Mesodermal cell (in vitro differentiated cells): ENCODE data around the gene SEMA3F.

ENCODE experiments used
- H3K27ac ChIP-seq: 2 replicates; pipeline ENCODE4 v1.7.0; 2013; ENCODE audit warnings: mild to moderate bottlenecking, low read depth, low read length, moderate library complexity; ENCODE audit not compliant: severe bottlenecking
- H3K36me3 ChIP-seq: 2 replicates; pipeline ENCODE4 v1.7.1; 2013; ENCODE audit warnings: mild to moderate bottlenecking, low read length, moderate library complexity; ENCODE audit not compliant: control insufficient read depth, insufficient read depth
- H3K4me1 ChIP-seq: one replicate; pipeline ENCODE4 v1.7.1; 2013; ENCODE audit warnings: mild to moderate bottlenecking, low read length; ENCODE audit not compliant: insufficient read depth, control insufficient read depth, poor library complexity, severe bottlenecking
- H3K4me3 ChIP-seq: 2 replicates; pipeline ENCODE4 v1.7.0; 2013; ENCODE audit warnings: low read length, control low read depth, mild to moderate bottlenecking; ENCODE audit not compliant: insufficient read depth, poor library complexity, severe bottlenecking; ENCODE audit errors: extremely low read depth
- H3K9me3 ChIP-seq: 2 replicates; pipeline ENCODE4 v1.7.1; 2013; ENCODE audit warnings: mild to moderate bottlenecking, low read length, moderate library complexity; ENCODE audit not compliant: control insufficient read depth
- WGBS, 2 experiments: methylation state at CpG; one replicate each; pipeline ENCODE4 v1.1.5; 2013; ENCODE audit warnings: missing lambda C conversion rate in 2 of 2; ENCODE audit not compliant: insufficient coverage in 2 of 2; 5-methylcytosine and 5-hydroxymethylcytosine counted together

Gene SEMA3F

GRCh38 chr3:50236484-50237132 lies 81.5 kb downstream of the SEMA3F start:
- Histone ChIP-seq H3K36me3 (peaks cover 29% of the 10 kb centered on the region), H3K9me3 (no peaks in the 10 kb centered on the region), H3K27ac (peak overlapping the region; percentile 74), H3K4me3 (peak overlapping the region; percentile 97), H3K4me1 (peaks cover 23% of the 10 kb centered on the region)
- 1 to 2% methylated on average over 12 to 13 of the region's 13 CpGs for WGBS, 2 experiments

GRCh38 chr3:50237133-50237651 lies 82.1 kb downstream of the SEMA3F start:
- peak overlapping the region; percentile 74 for H3K27ac ChIP-seq
- H3K9me3 ChIP-seq = no peaks in the 10 kb centered on the region
- H3K4me1 ChIP-seq = peaks cover 29% of the 10 kb centered on the region
- H3K4me3 ChIP-seq = peak overlapping the region; percentile 97
- H3K36me3 ChIP-seq = peaks cover 29% of the 10 kb centered on the region
- 12 to 26% methylated on average over 2 to 6 of the region's 7 CpGs for WGBS, 2 experiments

- Histone ChIP-seq H3K4me3 (peak overlapping the region; percentile 97), H3K9me3 (no peaks in the 10 kb centered on the region), H3K36me3 (peaks cover 33% of the 10 kb centered on the region), H3K4me1 (peaks cover 36% of the 10 kb centered on the region), H3K27ac (peak overlapping the region; percentile 74)
- WGBS, 2 experiments = 4 to 7% methylated on average over 29 to 30 of the region's 31 CpGs
Measured at GRCh38 chr3:50237754-50238548, 82.8 kb downstream of the SEMA3F start.

GRCh38 chr3:50238549-50239026 lies 83.5 kb downstream of the SEMA3F start:
- Histone ChIP-seq H3K4me1 (peaks cover 42% of the 10 kb centered on the region), H3K4me3 (peak overlapping the region; percentile 97)
- 88 to 95% methylated on average over 5 to 7 of the region's 7 CpGs for WGBS, 2 experiments

More at GRCh38 chr3:50238549-50239026, 83.5 kb downstream of the SEMA3F start:
- Histone ChIP-seq H3K27ac (peak overlapping the region; percentile 74), H3K36me3 (peaks cover 40% of the 10 kb centered on the region), H3K9me3 (no peaks in the 10 kb centered on the region)
